ENCODE data around the gene RHOD. TPM values are rescaled to one million over a fixed set of nuclear protein-coding genes. Genes with fewer than 3 reads are reported as not detected.

RHOD gene
- total and polyA plus RNA-seq, 2 of the 8 experiments (the other 6 are each of a cell fraction or from before 2014, with no cell fraction given), result 12.1 to 17.6 TPM

- Histone ChIP-seq H2AFZ (ENCODE audit: low read length) (no peak overlapping the region), H4K20me1 (replicated peaks in 1 of 2; ENCODE audit: control insufficient read depth in 1 of 2, insufficient read depth in 2 of 2, low read length in 2 of 2) (no peaks in the 10 kb centered on the region), H3K56ac (replicated peaks; ENCODE audit: insufficient read length, low read depth, low read length) (no peak overlapping the region), H2BK15ac (ENCODE audit: low read length) (no peak overlapping the region; the same call in 1 of the 2 replicates), H2BK20ac (ENCODE audit: low read length) (no peak overlapping the region), H3K23me2 (ENCODE audit: low read depth, low read length) (peaks cover 6% of the 10 kb centered on the region; the same call in 1 of the 2 replicates), H3K4me3 (ENCODE audit: extremely low read depth in 1 of 4, insufficient read depth in 2 of 4, low read depth in 3 of 4, low read length in 4 of 4) (no peak overlapping the region), H3K14ac (ENCODE audit: insufficient read length) (no peak overlapping the region), H3K18ac (ENCODE audit: extremely low read depth, low read length) (no peak overlapping the region), H2BK120ac (replicated peaks; ENCODE audit: low read depth, low read length) (no peak overlapping the region), H3K36me3 (ENCODE audit: control insufficient read depth in 2 of 4, insufficient read depth in 4 of 4, low read length in 3 of 4) (no peaks in the 10 kb centered on the region), H4K5ac (ENCODE audit: insufficient read length, low read depth, low read length) (no peak overlapping the region), H2BK5ac (ENCODE audit: low read depth, low read length) (no peak overlapping the region), H3K4me1 (replicated peaks in 1 of 4; ENCODE audit: control insufficient read depth in 3 of 4, insufficient read depth in 4 of 4, low read length in 3 of 4) (peaks cover 4 to 25% (median 15%) of the 10 kb centered on the region in 4 experiments), H3K27ac (ENCODE audit: low read depth, low read length) (no peak overlapping the region), H3K9me3 (ENCODE audit: insufficient read depth in 2 of 2, low read depth in 1 of 2, low read length in 1 of 2) (no peaks in the 10 kb centered on the region), H3K4ac (replicated peaks; ENCODE audit: insufficient read length, low read depth, low read length) (no peak overlapping the region), H2AK5ac (ENCODE audit: low read depth, low read length) (no peak overlapping the region), H4K91ac (replicated peaks; ENCODE audit: insufficient read length, low read length) (no peak overlapping the region), H3K27me3 (replicated peaks in 1 of 4; ENCODE audit: control insufficient read depth in 3 of 4, extremely low read depth in 1 of 4, insufficient read depth in 3 of 4, low read length in 3 of 4) (peaks cover 0 to 13% (median 6%) of the 10 kb centered on the region in 4 experiments; a peak in 5 of 7 replicates), H3K9ac (replicated peaks in 1 of 4; ENCODE audit: extremely low read depth in 1 of 4, low read depth in 3 of 4, low read length in 3 of 4) (no peak overlapping the region), H4K8ac (ENCODE audit: extremely low read depth, insufficient read depth, low read length) (no peak overlapping the region), H3K79me1 (ENCODE audit: low read depth, low read length) (no peaks in the 10 kb centered on the region), H2BK12ac (ENCODE audit: low read depth, low read length) (no peak overlapping the region), H3K4me2 (ENCODE audit: insufficient read depth in 1 of 2, low read depth in 2 of 2, low read length in 2 of 2) (no peak overlapping the region), H3K23ac (ENCODE audit: insufficient read length) (no peak overlapping the region), H3K79me2 (ENCODE audit: control insufficient read depth in 1 of 2, insufficient read depth in 2 of 2, low read length in 2 of 2) (no peaks in the 10 kb centered on the region)
- DNase-seq (ENCODE audit: low read depth in 1 of 2, low spot score in 2 of 2) (no peak), FAIRE-seq (no peak)
- ChIA-PET POLR2A (ENCODE audit: partially characterized antibody) (interaction anchor here (0.9 to 1.8 kb wide), 4 partner anchors 13 to 187 kb away, joined by 3 to 4 read pairs (median 4); no protein-coding TSS in a partner anchor), CTCF (ENCODE audit: partially characterized antibody) (interaction anchor here (0.6 to 5.1 kb wide), 21 partner anchors 10 to 331 kb away, joined by 3 to 69 read pairs (median 4); no protein-coding TSS in a partner anchor)
- 87% methylated on average over 5 of the region's 5 CpGs; no CpG with 5 or more reads in 1 of the 2 experiments for WGBS, 2 experiments (ENCODE audit: extremely low coverage in 1 of 2, insufficient coverage in 1 of 2, insufficient read length in 1 of 2, insufficient replicate concordance in 2 of 2, low coverage in 1 of 2, low lambda C conversion rate in 2 of 2, missing lambda C conversion rate in 1 of 2)
- TF ChIP-seq RBBP5 (IDR thresholded peaks at IDR 0.05; ENCODE audit: borderline replicate concordance, low read depth, low read length), result no peak
- TF ChIP-seq USF2 (IDR thresholded peaks at IDR 0.05; ENCODE audit: low read length), result no peak
- no peak for TF ChIP-seq CTCF (IDR thresholded peaks at IDR 0.05; ENCODE audit: control extremely low read depth in 1 of 3, insufficient read depth in 1 of 3, low read depth in 1 of 3, low read length in 3 of 3)
- TF ChIP-seq EP300 (IDR thresholded peaks at IDR 0.05; ENCODE audit: borderline replicate concordance in 1 of 2, low read depth in 2 of 2, low read length in 2 of 2), result no peak
- no peak for TF ChIP-seq ASH2L (IDR thresholded peaks at IDR 0.05; ENCODE audit: low read length)
- TF ChIP-seq RNF2 (IDR thresholded peaks at IDR 0.05; ENCODE audit: borderline replicate concordance, low read depth, low read length, missing control alignments, poor library complexity, severe bottlenecking), result no peak
- no peak for TF ChIP-seq ZNF274 (IDR thresholded peaks at IDR 0.05; ENCODE audit: borderline replicate concordance, extremely low read depth, low read length)
- no peak for TF ChIP-seq CHD2 (IDR thresholded peaks at IDR 0.05; ENCODE audit: low read length)
- TF ChIP-seq CEBPB (IDR thresholded peaks at IDR 0.05; ENCODE audit: low read depth, low read length), result no peak
These were observed 3.8 kb upstream of the RHOD start for GRCh38 chr11:67052891-67053290.

All from H1 (cell line).